ENCODE measurements around the gene TPD52L1. TPM values are rescaled to one million over a fixed set of nuclear protein-coding genes. Genes with fewer than 3 reads are reported as not detected.
A peak's percentile ranks its signal among the peaks of the same experiment; 100 is the strongest.

Gene TPD52L1
- total and polyA plus RNA-seq, 2 experiments from 2014 or later: 5.1 to 12.3 TPM

DNA sequence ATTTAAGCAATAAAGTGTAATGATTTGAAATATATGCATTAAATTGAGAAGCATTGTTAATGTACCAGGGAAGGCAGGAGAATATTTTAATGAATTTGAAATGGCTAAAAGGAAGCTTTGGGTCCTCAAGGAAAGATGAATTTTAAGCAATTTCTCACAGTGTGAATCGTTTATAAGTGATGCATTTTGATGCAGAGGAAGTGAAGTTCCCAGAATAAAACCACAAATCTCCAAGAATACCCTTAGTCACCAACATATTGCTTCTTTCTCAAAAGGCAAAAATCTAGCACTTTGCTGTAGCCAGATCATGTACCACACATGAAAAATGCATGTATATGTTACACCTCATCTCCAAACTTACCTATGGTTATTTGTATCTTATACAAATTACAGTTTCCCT lies 11.7 kb downstream of the TPD52L1 start:
- WGBS, 2 experiments (ENCODE audit: low coverage in 1 of 2, low lambda C conversion rate in 2 of 2, missing lambda C conversion rate in 2 of 2): 3 to 4% methylated on average over 1 of the region's 1 CpG
- Histone ChIP-seq H3K4me3 (no peak overlapping the region), H3K9me3 (ENCODE audit: low read depth) (no peaks in the 10 kb centered on the region), H3K9ac (no peak overlapping the region), H4K20me1 (ENCODE audit: insufficient read depth) (no peaks in the 10 kb centered on the region), H3K9me2 (ENCODE audit: insufficient read depth) (no peaks in the 10 kb centered on the region), H3F3A (ENCODE audit: insufficient read depth) (peaks cover 19% of the 10 kb centered on the region; the same call in 1 of the 2 replicates), H3K4me2 (ENCODE audit: unreplicated experiment) (peak overlapping the region; percentile 9), H3K79me2 (ENCODE audit: insufficient read depth) (no peaks in the 10 kb centered on the region), H3K36me3 (ENCODE audit: low read depth) (no peaks in the 10 kb centered on the region), H3K4me1 (ENCODE audit: insufficient read depth) (peaks cover 27% of the 10 kb centered on the region), H2AFZ (no peak overlapping the region), H3K27me3 (replicated peaks; ENCODE audit: insufficient read depth) (no peaks in the 10 kb centered on the region), H3K27ac (no peak overlapping the region)
- in situ Hi-C loops (cut with MboI): loop anchor here (25.0 kb wide), 1 partner anchor 597 kb away; no protein-coding TSS in a partner anchor
- TF ChIP-seq EZH2phosphoT487 (IDR thresholded peaks at IDR 0.05; ENCODE audit: insufficient read depth, low read depth): no peak
- TF ChIP-seq EZH2 (IDR thresholded peaks at IDR 0.05; ENCODE audit: insufficient read depth, poor library complexity, severe bottlenecking): no peak
- peak; percentile 73 for DNase-seq

DNA sequence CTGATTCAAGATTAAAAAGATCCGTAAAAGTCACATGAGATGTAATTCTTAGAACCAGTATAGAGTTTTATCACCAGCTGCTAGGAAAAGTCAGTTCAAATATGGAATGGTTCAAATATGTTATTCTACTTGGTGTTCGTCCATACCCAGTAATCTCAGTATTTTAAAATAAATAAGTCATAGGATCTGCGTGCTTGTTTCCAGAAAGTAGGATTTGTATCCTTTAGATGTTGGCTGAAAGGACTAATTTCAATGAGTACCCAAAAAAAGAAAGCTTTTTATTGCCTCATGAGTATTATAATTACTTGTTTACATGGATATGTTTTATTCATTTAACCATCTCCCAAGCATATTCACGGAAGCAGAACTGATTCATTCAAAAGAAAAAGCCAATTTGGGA lies 12.2 kb downstream of the TPD52L1 start:
- H3K4me2 ChIP-seq (ENCODE audit: unreplicated experiment): no peak overlapping the region
- H3K79me2 ChIP-seq (ENCODE audit: insufficient read depth): no peaks in the 10 kb centered on the region
- no peak overlapping the region for H3K27ac ChIP-seq
- H3K4me1 ChIP-seq (ENCODE audit: insufficient read depth): peaks cover 32% of the 10 kb centered on the region
- no peak overlapping the region for H2AFZ ChIP-seq
- TF ChIP-seq EZH2 (IDR thresholded peaks at IDR 0.05; ENCODE audit: insufficient read depth, poor library complexity, severe bottlenecking): no peak
- TF ChIP-seq EZH2phosphoT487 (IDR thresholded peaks at IDR 0.05; ENCODE audit: insufficient read depth, low read depth): no peak
- H3K4me3 ChIP-seq: no peak overlapping the region
- H3K9ac ChIP-seq: no peak overlapping the region
- DNase-seq: no peak
- WGBS, 2 experiments (ENCODE audit: low coverage in 1 of 2, low lambda C conversion rate in 2 of 2, missing lambda C conversion rate in 2 of 2): 91 to 94% methylated on average over 4 of the region's 4 CpGs
- no peaks in the 10 kb centered on the region for H3K27me3 ChIP-seq (replicated peaks; ENCODE audit: insufficient read depth)
- H3F3A ChIP-seq (ENCODE audit: insufficient read depth): peaks cover 19% of the 10 kb centered on the region; the same call in 1 of the 2 replicates
- H3K36me3 ChIP-seq (ENCODE audit: low read depth): no peaks in the 10 kb centered on the region
- in situ Hi-C loops (cut with MboI): loop anchor here (25.0 kb wide), 1 partner anchor 597 kb away; no protein-coding TSS in a partner anchor
- H3K9me3 ChIP-seq (ENCODE audit: low read depth): no peaks in the 10 kb centered on the region
- no peaks in the 10 kb centered on the region for H4K20me1 ChIP-seq (ENCODE audit: insufficient read depth)
- no peaks in the 10 kb centered on the region for H3K9me2 ChIP-seq (ENCODE audit: insufficient read depth)

DNA sequence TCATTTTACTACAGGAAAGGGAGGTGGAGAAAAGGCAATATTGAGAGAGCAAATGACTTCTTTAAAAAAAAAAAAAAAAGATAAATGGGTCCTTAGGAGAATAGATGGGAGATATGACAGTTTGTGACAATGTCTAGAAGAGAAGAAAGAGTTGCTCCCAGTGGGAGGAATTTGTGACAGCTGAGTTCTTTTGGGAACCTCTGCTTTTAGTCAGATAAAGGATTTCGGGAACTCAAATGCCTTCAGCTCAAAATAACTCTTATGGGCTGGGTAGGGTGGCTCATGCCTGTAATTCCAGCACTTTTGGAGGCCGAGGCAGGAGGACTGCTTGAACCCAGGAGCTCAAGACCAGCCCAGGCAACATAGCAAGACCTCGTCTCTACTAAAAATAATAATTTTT lies 13.1 kb downstream of the TPD52L1 start:
- in situ Hi-C loops (cut with MboI): loop anchor here (25.0 kb wide), 1 partner anchor 596 kb away; no protein-coding TSS in a partner anchor

DNA sequence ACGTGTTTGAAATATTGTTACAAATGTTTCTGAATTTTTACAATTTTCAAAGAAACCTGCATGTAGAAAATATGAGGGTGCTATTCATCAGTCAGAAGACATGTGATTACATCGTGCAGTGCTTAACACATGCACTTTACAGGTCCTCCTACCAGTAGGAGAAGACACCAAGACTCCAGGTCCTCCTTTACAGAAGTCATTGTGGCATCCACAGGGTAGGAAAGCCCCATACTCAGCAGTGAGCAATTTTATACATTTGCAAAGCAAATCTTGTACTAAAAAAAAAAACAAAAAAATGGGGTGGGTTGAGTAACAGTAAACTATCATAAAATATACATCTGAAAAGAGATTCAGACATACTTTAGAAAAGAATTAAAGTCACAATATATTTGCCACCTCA lies 14.0 kb downstream of the TPD52L1 start:
- H3K9ac ChIP-seq: no peak overlapping the region
- H4K20me1 ChIP-seq (ENCODE audit: insufficient read depth): no peaks in the 10 kb centered on the region
- no peak overlapping the region for H3K4me3 ChIP-seq
- H2AFZ ChIP-seq: no peak overlapping the region
- H3K4me1 ChIP-seq (ENCODE audit: insufficient read depth): peaks cover 34% of the 10 kb centered on the region
- in situ Hi-C loops (cut with MboI): loop anchor here (25.0 kb wide), 1 partner anchor 595 kb away; no protein-coding TSS in a partner anchor
- H3K79me2 ChIP-seq (ENCODE audit: insufficient read depth): no peaks in the 10 kb centered on the region
- H3K27me3 ChIP-seq (replicated peaks; ENCODE audit: insufficient read depth): no peaks in the 10 kb centered on the region
- peaks cover 19% of the 10 kb centered on the region; the same call in 1 of the 2 replicates for H3F3A ChIP-seq (ENCODE audit: insufficient read depth)
- no peaks in the 10 kb centered on the region for H3K36me3 ChIP-seq (ENCODE audit: low read depth)
- H3K9me3 ChIP-seq (ENCODE audit: low read depth): no peaks in the 10 kb centered on the region
- no peak for DNase-seq
- no peak overlapping the region for H3K27ac ChIP-seq
- TF ChIP-seq EZH2 (IDR thresholded peaks at IDR 0.05; ENCODE audit: insufficient read depth, poor library complexity, severe bottlenecking) (no peak), EZH2phosphoT487 (IDR thresholded peaks at IDR 0.05; ENCODE audit: insufficient read depth, low read depth) (no peak)
- H3K4me2 ChIP-seq (ENCODE audit: unreplicated experiment): no peak overlapping the region
- no peaks in the 10 kb centered on the region for H3K9me2 ChIP-seq (ENCODE audit: insufficient read depth)
- WGBS, 2 experiments (ENCODE audit: low coverage in 1 of 2, low lambda C conversion rate in 2 of 2, missing lambda C conversion rate in 2 of 2): 80 to 89% methylated on average over 2 of the region's 2 CpGs

More for the DNA sequence above, 13.1 kb downstream of the TPD52L1 start:
- Histone ChIP-seq H4K20me1 (ENCODE audit: insufficient read depth) (no peaks in the 10 kb centered on the region), H3K27ac (no peak overlapping the region), H3K27me3 (replicated peaks; ENCODE audit: insufficient read depth) (no peaks in the 10 kb centered on the region), H3K36me3 (ENCODE audit: low read depth) (no peaks in the 10 kb centered on the region), H2AFZ (no peak overlapping the region), H3K9ac (no peak overlapping the region), H3K9me3 (ENCODE audit: low read depth) (no peaks in the 10 kb centered on the region), H3K4me1 (ENCODE audit: insufficient read depth) (peaks cover 34% of the 10 kb centered on the region), H3K4me2 (ENCODE audit: unreplicated experiment) (no peak overlapping the region), H3F3A (ENCODE audit: insufficient read depth) (peaks cover 19% of the 10 kb centered on the region; the same call in 1 of the 2 replicates), H3K4me3 (no peak overlapping the region), H3K9me2 (ENCODE audit: insufficient read depth) (no peaks in the 10 kb centered on the region), H3K79me2 (ENCODE audit: insufficient read depth) (no peaks in the 10 kb centered on the region)
- no peak for DNase-seq
- 74 to 84% methylated on average over 3 of the region's 3 CpGs for WGBS, 2 experiments (ENCODE audit: low coverage in 1 of 2, low lambda C conversion rate in 2 of 2, missing lambda C conversion rate in 2 of 2)
- TF ChIP-seq EZH2phosphoT487 (IDR thresholded peaks at IDR 0.05; ENCODE audit: insufficient read depth, low read depth) (no peak), EZH2 (IDR thresholded peaks at IDR 0.05; ENCODE audit: insufficient read depth, poor library complexity, severe bottlenecking) (no peak)
